NCI-H187 (cell line): ENCODE results near the gene PYGL.
"Not testable (repeated sequence)": the region's sequence is repeated elsewhere in the genome, so short reads cannot be mapped to it uniquely, and the experiment has no call there.

Experiments
- DNase-seq, 2 experiments: peaks; one replicate each; lab custom pipeline; 2025; lab: John Stamatoyannopoulos, UW

PYGL gene

GRCh38 chr14:50926851-50927386, 17.4 kb downstream of the PYGL start:
- DNase-seq = no peak

DNA sequence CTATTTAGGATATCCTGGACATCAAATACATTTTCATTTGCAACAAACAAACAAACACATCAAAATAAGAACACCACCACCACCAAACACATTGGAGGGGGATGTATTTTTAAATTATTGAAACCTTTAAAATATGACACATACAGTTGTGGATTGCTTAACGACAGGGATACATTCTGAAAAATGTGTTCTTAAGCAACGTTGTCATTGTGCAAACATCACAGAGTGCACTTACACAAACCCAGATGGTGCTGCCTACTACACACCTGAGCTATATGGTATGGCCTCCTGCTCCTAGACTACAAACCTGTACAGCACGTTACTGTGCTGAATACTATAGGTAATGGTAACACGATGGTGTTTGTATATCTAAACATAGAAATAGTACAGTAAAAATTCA, 19.4 kb downstream of the PYGL start:
- no peak for DNase-seq

DNA sequence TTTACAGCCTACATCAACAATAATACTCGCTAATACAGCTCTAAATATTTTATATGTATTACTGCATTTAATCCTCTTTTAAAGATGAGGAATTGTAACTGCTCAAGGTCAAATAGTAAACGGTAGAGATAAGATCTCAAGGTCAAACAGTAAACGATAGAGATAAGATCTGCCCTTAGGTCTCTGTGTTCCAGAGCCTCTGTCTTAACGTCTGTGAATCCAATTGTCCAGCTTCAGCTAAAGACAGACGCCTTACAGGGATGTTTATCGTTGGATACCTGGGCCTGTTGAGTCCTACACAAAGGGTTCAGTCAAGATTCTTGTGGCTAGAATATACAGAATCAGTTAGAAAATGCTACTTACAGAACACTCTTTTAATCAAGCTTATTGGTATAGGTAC, 20.0 kb downstream of the PYGL start:
- no peak for DNase-seq

GRCh38 chr14:50922803-50923202, 21.5 kb downstream of the PYGL start:
- DNase-seq = no peak

GRCh38 chr14:50920482-50921230, 23.6 kb downstream of the PYGL start:
- DNase-seq = no peak

GRCh38 chr14:50919524-50919923, 24.8 kb downstream of the PYGL start:
- not testable (repeated sequence) for DNase-seq

- no peak for DNase-seq
Measured at GRCh38 chr14:50917449-50917848, 26.8 kb downstream of the PYGL start.

DNA sequence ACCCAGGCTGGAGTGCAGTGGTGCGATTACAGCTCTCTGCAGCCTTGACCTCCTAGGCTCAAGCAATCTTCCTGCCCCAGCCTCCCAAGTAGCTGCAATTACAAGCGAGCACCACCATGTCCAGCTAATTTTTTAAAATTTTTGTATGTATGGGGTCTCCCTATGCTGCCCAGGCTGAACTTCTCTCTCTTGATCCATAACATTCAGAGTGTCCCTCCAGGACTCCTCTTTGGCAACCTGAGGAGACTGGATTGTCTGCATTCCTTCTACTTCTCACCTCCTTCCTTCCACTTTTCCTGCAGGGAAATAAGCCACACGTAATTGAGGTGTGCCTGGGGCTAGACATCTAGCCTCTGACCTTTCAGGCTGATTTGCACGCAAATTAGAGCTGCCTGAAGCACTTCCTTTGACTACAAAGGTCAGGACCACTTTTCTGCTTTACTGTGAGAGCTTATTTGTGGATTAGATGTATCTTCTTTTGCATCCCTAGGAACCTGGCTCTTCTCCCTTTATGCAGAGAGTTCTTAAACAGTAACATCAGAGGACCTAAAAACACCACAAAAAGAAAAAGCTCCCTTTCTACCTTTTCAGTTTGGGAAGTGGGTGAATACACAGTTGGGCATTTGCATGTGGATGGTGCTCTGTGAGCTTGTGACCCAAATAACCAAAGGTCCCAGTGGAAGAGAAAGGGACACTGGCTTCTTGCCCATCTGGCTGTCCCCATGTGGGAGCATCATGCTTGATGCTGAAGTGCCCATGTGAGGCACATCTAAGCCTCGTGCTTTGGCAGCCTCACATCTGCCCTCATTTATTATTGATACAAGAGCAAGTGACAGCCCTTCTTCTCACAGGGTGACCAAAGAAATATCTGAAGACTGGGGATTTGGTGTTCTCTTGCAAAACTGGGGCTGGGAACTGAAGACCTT, 33.5 kb downstream of the PYGL start:
- DNase-seq = no peak

DNA sequence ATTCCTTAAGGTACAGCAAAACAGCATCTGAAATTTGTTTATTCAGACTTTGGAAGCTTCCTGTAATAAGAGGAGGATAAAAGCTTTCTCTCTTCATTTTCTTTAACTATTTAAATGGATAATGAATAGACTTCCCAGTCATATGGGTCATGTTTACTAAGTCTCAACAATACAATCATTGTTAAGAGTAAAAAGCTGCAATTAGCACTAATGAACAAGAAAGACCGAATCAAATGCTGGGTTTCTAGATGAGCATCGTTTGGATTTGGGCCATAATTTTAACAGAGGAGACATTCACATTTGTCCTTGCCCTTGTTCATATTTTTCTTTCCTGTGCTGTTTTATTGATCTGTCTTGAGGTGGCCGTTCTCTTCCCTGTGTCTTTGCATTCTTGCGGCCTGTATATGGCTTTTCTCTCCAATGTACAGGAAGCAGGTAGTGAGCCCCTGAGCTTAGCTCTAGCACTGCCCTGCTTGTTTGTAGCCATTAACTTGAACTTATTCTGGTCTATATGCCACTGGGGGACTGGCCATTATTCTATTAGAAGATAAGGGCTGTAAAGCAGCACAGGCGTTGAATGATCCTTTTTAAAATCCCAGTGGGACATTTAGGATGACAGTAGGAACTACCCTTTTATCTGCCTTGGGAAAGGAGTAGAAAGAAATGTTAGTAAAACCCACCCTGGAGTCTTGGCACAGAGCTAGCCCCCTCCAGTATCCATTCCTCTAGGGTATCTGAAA, 37.8 kb downstream of the PYGL start:
- DNase-seq = no peak

DNA sequence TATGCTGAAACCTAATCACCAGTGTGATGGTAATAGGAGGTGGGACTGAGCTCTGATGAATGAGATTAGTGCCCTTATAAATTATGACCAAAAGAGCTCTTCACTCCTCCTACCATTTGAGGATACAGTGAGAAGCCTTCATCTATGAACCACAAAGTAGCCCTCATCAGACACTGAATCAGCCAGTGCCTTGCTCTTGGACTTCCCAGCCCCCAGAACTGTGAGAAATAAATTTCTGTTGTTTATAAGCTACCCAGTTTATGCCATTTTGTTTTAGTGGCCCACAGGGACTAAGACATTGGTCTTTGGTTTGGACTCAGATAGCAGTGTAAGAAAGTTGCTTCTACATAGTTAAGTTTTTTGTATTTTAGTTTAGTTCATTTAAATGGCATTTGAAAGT, 39.6 kb downstream of the PYGL start:
- no peak for DNase-seq

DNA sequence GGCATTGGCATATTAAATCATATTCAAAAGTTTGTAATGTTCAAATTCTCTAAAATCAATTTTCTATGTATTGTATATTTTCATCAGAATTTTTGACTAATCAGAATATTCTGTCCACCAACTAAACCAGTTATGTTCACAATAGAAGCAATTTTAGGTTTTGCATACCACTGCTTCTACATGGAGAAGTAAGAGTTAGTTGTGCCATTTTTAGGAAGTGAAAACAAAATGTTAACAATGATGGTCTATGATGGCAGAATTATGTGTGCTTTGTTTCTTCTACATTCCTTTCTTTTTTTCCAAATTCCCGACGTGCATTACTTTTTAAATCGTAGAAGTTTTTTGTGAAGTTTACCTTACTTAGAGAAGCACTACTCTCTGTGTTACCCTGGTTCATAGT, 42.9 kb downstream of the PYGL start:
- DNase-seq = no peak

DNA sequence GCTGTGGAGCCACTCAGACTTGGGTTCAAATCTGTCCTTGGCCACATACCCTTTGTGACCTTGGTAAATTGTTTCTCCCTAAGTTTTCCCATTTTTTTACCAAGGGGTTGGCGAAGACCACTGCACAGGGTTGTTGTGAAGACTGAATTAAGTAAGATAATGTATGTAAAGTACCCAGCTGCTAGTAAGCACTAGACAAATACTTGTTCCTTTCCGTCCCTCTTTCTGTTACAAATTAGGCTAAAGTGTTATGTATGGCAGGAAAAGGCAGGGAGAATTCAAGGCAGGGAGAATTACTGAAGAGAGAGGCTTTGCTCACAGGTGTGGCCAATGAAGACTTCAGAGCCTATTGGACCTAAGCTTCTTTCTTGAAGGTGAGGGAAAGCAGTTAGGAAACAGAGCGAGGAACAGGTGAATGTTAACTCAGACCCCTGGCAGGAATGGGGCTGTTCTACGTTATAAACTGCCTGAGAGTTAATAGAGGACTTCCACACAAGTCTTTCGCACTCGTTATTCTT, 46.6 kb downstream of the PYGL start:
- DNase-seq = no peak

DNA sequence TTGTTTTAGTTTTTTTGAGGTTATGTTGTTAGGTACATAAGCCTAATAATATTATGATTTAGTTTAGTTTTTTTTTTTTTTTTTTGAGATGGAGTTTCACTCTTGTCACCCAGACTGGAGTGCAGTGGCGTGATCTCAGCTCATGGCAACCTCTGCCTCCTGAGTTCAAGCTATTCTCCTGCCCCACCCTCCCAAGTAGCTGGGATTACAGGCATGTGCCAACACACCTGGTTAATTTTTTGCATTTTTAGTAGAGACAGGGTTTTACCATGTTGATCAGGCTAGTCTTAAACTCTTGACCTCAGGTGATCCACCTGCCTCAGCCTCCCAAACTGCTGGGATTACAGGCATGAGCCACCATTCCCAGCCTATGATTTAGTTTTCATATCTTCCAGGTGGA, 47.3 kb downstream of the PYGL start:
- DNase-seq = not testable (repeated sequence)

DNA sequence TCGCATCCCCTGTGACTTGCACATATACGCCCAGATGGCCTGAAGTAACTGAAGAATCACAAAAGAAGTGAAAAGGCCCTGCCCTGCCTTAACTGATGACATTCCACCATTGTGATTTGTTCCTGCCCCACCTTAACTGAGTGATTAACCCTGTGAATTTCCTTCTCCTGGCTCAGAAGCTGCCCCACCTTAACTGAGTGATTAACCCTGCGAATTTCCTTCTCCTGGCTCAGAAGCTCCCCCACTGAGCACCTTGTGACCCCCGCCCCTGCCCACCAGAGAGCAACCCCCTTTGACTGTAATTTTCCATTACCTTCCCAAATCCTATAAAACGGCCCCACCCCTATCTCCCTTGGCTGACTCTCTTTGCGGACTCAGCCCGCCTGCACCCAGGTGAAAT, 47.9 kb downstream of the PYGL start:
- not testable (repeated sequence) for DNase-seq

- DNase-seq = no peak
Measured at GRCh38 chr14:50892255-50892654, 52.0 kb downstream of the PYGL start.

DNA sequence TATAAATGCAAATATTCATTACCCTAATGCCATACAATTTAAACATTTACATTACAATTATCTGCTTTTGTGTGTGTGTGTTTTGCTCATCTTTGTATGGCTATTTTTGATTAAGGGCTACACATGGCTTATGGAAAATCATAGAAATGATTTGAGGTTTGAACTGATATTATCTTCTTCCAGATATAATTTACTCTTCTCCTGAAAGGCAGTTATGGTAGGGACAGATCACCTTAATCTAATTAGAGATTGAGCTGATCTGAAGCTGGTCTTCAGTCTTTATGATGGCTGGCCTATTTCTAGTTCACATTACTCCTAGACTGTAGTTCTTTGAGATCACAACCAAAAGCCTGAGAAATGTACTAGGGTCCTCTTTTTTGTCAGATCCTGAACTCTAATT, 56.8 kb downstream of the PYGL start:
- no peak for DNase-seq

GRCh38 chr14:50883827-50884197, 60.5 kb downstream of the PYGL start:
- no peak for DNase-seq

- no peak for DNase-seq
Measured at GRCh38 chr14:50882932-50883826, 61.1 kb downstream of the PYGL start.

GRCh38 chr14:50875359-50876070, 68.8 kb downstream of the PYGL start:
- DNase-seq = no peak

GRCh38 chr14:50874757-50875156, 69.5 kb downstream of the PYGL start:
- DNase-seq = no peak
